ENCODE results near the gene CERKL.
A peak's percentile ranks its signal among the peaks of the same experiment; 100 is the strongest.

The CERKL gene

DNA sequence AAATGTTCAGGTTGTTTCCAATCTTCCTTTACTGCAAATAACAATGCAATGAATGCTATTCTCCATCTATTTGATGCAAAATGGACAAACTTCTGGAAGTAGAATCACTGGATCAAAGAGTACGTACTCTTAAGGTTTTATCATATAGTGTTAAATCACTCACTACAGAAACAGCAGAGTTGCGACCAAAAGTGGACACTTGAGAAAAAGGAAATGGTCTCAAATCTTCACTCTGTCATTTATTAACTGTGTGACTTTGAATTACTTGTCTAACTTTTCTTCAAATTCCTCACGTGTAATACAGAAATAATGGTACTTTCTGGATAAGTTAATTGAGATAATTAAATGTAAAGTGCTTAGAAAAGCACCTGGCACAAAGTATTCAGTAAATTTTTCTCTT, 78.1 kb downstream of the CERKL start:
- no peak for DNase-seq (ENCODE audit: low read depth)
- TF ChIP-seq, protein P1, sequence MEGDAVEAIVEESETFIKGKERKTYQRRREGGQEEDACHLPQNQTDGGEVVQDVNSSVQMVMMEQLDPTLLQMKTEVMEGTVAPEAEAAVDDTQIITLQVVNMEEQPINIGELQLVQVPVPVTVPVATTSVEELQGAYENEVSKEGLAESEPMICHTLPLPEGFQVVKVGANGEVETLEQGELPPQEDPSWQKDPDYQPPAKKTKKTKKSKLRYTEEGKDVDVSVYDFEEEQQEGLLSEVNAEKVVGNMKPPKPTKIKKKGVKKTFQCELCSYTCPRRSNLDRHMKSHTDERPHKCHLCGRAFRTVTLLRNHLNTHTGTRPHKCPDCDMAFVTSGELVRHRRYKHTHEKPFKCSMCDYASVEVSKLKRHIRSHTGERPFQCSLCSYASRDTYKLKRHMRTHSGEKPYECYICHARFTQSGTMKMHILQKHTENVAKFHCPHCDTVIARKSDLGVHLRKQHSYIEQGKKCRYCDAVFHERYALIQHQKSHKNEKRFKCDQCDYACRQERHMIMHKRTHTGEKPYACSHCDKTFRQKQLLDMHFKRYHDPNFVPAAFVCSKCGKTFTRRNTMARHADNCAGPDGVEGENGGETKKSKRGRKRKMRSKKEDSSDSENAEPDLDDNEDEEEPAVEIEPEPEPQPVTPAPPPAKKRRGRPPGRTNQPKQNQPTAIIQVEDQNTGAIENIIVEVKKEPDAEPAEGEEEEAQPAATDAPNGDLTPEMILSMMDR (IDR thresholded peaks at IDR 0.05; ENCODE audit: low read length, missing control alignments) = no peak
- no peak overlapping the region for H3K4me3 ChIP-seq (replicated peaks; ENCODE audit: low read depth, low read length)

DNA sequence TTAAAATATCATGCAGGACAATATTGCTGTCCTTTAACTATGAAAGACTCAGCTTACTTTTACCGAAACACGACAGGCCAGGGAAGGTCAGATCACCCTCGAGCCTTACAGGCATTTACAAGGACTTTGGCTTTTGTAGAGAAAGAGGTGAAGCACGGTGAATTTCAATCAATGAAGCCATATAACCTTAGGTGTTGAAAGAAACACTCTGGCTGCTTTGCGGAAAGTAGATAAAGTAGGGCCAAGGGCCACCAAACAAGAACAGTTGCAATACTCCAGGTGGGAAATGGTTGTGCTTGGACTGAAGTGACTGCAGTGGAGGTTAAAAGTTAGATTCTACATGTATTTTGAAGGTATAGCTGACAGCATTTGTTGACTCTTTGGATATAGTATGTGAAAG, 80.5 kb downstream of the CERKL start:
- TF ChIP-seq, protein P1 (IDR thresholded peaks at IDR 0.05; ENCODE audit: low read length, missing control alignments) = no peak
- no peak overlapping the region for H3K4me3 ChIP-seq (replicated peaks; ENCODE audit: low read depth, low read length)
- DNase-seq (ENCODE audit: low read depth) = no peak

DNA sequence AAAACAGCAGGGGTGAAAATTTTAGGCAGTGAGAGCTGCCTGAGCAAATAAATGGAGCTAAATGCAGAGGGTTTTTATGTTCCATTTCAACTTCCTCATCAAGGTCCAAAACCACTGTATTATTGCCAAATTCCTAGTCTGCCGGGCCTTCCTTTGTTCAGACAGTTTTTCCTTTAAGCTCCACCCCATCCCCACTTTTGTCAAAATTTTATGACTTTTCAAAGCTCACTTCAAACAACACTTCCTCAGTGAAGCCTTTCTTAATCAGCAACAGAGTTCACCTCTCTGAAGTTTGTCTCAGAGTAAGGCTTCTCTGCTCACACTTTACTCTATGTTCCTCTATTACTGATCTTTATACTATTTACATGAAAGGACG, 81.3 kb downstream of the CERKL start:
- TF ChIP-seq, protein P1 (IDR thresholded peaks at IDR 0.05; ENCODE audit: low read length, missing control alignments) = no peak
- no peak for DNase-seq (ENCODE audit: low read depth)
- H3K4me3 ChIP-seq (replicated peaks; ENCODE audit: low read depth, low read length) = no peak overlapping the region

DNA sequence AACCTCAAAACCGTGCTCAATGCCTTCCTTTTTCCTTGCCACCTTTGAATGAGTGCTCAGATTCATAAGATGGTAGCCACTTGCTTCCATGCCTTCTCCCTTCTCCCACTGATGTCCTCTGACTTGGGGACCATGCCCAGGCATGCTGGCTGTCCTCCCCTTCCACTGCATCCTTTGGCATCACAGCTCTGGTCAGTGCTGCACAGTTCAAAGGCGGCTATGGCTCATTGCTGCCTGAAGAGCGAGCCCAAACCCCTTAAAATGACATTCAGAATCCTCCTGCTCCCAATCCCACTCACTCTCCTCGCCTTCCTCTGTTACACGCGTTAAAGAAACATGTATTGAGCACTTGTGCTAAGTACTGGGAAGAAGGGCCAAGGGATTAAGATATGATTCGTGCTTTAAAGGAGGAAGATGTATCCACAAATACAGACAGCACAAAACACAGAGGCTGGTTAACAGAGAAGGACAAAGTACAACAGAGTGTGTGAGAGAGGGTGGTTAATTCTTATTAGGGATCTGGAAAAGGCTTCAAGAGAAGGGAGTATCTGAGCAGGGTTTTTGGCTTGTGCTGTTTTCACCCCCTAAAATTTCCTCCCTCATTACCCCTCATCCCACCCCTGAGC, 81.8 kb downstream of the CERKL start:
- DNase-seq (ENCODE audit: low read depth) = no peak
- TF ChIP-seq, protein P1 (IDR thresholded peaks at IDR 0.05; ENCODE audit: low read length, missing control alignments) = no peak
- H3K4me3 ChIP-seq (replicated peaks; ENCODE audit: low read depth, low read length) = no peak overlapping the region

DNA sequence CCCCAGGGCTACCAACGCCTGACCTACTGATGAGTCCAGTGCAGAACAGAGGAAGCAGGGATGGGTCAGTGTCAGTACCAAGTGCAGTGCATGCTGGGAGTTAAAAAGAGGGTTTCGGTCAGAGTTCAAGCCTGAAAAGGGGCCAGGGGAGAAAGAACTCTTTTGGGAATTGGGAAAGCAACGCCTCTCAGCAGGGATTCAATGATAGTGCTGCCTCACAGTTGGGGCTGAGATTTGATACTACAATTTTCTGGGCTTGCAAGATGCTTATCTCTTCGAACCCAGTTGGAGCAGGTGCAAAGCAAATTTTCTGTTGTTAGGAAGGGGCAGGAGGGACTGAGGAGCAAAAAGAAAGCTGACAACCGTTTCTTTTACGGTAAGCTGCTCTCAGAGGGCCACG, 82.6 kb downstream of the CERKL start:
- no peak for DNase-seq (ENCODE audit: low read depth)
- TF ChIP-seq, protein P1 (IDR thresholded peaks at IDR 0.05; ENCODE audit: low read length, missing control alignments) = no peak
- H3K4me3 ChIP-seq (replicated peaks; ENCODE audit: low read depth, low read length) = no peak overlapping the region

DNA sequence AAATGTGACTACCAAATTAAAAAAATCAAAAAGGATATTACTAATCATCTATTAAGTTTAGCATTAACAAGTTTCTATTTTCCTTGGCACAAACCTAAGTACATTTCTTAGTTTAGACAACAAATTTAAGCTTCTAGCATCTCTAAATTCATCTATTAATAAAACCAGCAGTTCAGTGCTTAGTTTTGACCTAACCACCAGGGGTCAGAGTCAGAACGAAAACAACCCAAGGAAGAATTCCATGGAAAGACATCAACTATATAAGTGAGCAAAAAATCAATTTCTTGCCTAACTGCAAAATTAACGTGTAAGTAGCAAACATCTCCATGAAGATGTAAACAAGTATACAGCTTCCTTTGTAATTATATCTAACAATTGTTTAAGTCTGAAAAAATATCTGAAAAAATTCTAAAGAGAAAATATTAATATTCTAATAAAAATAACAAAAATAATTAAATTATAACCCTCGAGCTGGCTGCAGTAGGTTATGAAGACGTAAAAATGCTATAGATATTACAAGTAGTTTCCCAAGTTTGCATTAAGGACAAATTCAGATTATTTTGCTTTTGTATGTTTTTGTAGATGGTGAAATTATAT, 83.7 kb downstream of the CERKL start:
- TF ChIP-seq, protein P1 (IDR thresholded peaks at IDR 0.05; ENCODE audit: low read length, missing control alignments) = peak; percentile 60
- H3K4me3 ChIP-seq (replicated peaks; ENCODE audit: low read depth, low read length) = no peak overlapping the region
- DNase-seq (ENCODE audit: low read depth) = peak; percentile 58
